GM13976 (cell line): Measurements from ENCODE around the gene HS3ST2.
"Not testable (repeated sequence)": the region's sequence is repeated elsewhere in the genome, so short reads cannot be mapped to it uniquely, and the experiment has no call there.

ENCODE experiments used
- DNase-seq: peaks from one replicate; pipeline ENCODE4 v3.0.0; 2012; ENCODE audit warnings: low spot score
- in situ Hi-C: fragments of 300-500 bp; cut with MboI; formaldehyde crosslinking; loops from one replicate; pipeline ENCODE4 v1.12.0; 2022; ENCODE audit warnings: low sequenced_read_pairs, mixed read lengths, inconsistent platforms; ENCODE audit not compliant: unreplicated experiment
- TF ChIP-seq, protein P1 (sequence below): IDR thresholded peaks from 2 replicates; pipeline ENCODE4 v1.5.1; 2012; ENCODE audit warnings: borderline replicate concordance, mild to moderate bottlenecking; ENCODE audit not compliant: insufficient read depth; ENCODE audit errors: extremely low read depth, missing control alignments, control extremely low read depth

HS3ST2 gene

DNA sequence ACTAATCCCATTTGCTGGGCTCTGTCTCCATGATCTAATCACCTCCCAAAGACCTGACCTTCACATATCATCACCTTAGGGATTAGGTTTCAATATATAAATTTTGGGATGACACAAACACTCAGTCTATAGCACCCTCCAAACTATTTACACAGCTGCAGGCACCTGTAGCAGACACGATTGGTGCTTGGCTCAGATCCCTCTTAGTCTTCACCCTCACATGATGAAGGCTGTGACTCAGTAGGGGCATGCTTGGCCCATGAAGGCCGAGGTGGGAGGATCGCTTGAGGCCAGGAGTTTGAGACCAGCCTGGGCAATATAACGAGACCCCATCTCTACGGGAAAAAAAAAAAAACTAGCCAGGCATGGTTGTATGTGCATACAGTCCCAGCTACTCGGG lies 73.5 kb downstream of the HS3ST2 start:
- TF ChIP-seq, protein P1, sequence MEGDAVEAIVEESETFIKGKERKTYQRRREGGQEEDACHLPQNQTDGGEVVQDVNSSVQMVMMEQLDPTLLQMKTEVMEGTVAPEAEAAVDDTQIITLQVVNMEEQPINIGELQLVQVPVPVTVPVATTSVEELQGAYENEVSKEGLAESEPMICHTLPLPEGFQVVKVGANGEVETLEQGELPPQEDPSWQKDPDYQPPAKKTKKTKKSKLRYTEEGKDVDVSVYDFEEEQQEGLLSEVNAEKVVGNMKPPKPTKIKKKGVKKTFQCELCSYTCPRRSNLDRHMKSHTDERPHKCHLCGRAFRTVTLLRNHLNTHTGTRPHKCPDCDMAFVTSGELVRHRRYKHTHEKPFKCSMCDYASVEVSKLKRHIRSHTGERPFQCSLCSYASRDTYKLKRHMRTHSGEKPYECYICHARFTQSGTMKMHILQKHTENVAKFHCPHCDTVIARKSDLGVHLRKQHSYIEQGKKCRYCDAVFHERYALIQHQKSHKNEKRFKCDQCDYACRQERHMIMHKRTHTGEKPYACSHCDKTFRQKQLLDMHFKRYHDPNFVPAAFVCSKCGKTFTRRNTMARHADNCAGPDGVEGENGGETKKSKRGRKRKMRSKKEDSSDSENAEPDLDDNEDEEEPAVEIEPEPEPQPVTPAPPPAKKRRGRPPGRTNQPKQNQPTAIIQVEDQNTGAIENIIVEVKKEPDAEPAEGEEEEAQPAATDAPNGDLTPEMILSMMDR: no peak
- DNase-seq: no peak
- in situ Hi-C loops: no loop called here

DNA sequence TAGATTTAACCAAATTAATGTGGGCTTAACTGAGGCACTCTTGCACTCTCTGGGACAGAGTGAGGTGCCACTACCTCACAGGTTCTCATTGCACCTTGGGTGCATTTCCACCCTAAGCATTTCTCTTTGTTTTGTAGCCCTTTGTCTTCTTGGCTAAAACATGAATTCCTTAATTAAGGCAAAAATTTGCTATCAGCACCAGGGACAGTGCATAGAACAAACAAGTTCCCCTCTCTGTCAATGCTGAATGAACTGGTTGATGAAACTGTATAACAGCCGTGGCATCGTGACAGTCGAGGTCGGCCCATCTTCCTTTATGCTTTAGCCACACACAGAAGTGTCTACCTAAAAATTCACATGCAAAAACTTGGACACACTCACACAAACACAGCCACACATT lies 74.8 kb downstream of the HS3ST2 start:
- in situ Hi-C loops: no loop called here
- TF ChIP-seq, protein P1: no peak
- DNase-seq: no peak

DNA sequence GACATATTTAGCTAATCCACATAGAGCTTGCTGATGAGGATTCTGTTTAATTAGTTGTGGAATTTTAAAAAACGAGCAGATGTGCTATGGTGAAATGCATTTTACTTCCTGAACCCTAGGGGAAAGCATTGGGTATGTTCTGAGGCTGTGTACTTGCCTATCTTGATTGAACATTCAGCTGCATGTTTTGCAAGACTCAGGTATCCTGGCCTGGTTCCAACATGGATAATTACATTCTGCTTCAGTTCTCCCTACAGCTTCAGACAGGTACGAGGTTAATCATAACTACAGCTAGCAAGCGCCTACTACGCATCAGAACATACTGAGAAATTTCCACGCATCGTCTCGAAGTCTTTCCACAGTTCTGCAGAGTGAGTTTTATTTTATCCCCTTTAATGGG lies 77.0 kb downstream of the HS3ST2 start:
- in situ Hi-C loops: no loop called here
- TF ChIP-seq, protein P1: no peak
- DNase-seq: no peak

DNA sequence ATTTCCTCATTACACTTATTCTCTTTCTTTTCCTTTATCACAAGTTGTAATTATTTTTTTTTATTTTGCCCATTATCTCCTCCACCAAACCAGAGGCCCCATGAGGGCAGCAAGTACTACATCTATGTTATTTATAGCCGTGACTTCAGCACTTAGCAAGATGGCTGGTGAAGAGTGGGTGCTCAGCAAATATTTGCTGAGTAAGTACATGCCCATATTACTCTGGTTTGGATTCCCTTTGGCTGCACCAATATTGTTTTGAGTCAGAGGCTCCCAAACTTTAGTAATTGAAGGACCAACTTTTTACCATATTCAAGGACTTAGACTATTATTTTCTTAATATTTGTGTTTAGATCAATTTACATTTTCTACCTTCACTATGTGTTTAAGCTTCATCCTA lies 83.2 kb downstream of the HS3ST2 start:
- TF ChIP-seq, protein P1: no peak
- in situ Hi-C loops: no loop called here
- DNase-seq: no peak

DNA sequence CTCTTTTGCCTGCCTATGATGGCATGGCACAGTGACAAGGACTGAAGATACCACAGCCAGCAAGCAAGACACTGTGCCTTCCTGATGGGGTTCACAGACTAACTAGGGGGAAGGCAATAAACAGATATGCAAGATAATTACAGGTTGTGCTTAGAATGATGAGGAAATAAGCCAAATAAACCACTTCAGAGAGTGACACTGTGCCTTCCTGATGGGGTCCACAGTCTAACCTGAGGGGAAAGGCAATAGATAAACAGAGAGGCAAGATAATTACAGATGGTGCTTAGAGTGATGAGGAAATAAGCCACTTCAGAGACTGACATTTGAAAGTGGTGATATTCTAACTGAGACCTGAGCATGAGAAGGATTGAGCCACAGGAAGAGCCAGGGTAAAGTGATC lies 84.2 kb downstream of the HS3ST2 start:
- in situ Hi-C loops: no loop called here

DNA sequence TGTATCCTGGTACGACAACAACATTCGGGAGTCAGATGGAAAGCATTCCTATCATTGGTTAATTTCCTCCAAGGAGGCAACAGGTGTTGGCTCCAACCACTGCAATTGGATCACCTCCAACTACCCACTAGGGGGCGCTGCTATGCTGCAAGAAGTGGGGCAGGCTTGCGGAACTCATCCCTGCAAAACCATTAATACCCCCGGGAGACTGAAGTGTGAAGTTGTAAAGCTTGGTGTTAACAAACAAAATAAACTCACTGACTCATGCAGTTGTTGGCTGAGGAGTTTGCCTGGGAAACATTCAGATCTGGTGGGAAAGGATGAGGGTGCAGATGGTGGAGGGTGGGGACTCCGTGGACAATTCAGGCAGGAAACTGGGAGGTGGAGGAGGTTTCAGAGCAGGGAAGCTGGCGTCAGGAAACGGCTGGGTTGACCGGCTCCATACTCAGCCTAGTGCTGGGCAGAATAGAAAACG lies 84.9 kb downstream of the HS3ST2 start:
- TF ChIP-seq, protein P1: peak; percentile 54
- in situ Hi-C loops: no loop called here

More for the DNA sequence above, 84.2 kb downstream of the HS3ST2 start:
- DNase-seq: no peak
- TF ChIP-seq, protein P1: no peak

DNA sequence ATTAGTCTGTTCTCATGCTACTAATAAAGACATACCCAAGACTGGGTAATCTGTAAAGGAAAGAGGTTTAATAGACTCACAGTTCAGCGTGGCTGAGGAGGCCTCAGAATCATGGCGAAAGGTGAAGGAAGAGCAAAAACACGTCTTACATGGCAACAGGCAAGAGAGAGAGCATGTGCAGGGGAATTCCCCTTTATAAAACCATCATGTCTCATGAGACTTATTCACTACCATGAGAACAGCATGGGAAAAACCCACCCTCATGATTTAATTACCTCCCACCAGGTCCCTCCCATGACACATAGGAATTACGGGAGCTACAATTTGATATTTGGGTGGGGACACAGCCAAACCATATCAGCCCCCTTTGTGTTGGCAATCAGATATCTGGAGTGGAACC lies 85.6 kb downstream of the HS3ST2 start:
- in situ Hi-C loops, DNase-seq: not testable (repeated sequence)

More for the DNA sequence above, 84.9 kb downstream of the HS3ST2 start:
- peak; percentile 22 for DNase-seq
